T-helper 1 cell (primary cell): ENCODE results near the gene ADM5.

Source experiments
- DNase-seq, 5 donors: peaks; one replicate each; pipeline ENCODE4 v3.0.0-alpha.2; 2012 to 2020
- total RNA-seq, 4 donors: gene quantifications; one replicate each; lab custom pipeline; 2026; lab: John Stamatoyannopoulos, UW

Gene ADM5, protein sequence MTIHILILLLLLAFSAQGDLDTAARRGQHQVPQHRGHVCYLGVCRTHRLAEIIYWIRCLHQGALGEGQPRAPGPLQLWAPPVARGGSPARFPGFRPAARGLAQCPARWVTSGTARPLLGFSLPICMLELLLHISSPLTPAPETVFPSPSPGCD
- total RNA-seq, result 0 to 1.2 (median 0.59) reads per million in 4 donors

DNA sequence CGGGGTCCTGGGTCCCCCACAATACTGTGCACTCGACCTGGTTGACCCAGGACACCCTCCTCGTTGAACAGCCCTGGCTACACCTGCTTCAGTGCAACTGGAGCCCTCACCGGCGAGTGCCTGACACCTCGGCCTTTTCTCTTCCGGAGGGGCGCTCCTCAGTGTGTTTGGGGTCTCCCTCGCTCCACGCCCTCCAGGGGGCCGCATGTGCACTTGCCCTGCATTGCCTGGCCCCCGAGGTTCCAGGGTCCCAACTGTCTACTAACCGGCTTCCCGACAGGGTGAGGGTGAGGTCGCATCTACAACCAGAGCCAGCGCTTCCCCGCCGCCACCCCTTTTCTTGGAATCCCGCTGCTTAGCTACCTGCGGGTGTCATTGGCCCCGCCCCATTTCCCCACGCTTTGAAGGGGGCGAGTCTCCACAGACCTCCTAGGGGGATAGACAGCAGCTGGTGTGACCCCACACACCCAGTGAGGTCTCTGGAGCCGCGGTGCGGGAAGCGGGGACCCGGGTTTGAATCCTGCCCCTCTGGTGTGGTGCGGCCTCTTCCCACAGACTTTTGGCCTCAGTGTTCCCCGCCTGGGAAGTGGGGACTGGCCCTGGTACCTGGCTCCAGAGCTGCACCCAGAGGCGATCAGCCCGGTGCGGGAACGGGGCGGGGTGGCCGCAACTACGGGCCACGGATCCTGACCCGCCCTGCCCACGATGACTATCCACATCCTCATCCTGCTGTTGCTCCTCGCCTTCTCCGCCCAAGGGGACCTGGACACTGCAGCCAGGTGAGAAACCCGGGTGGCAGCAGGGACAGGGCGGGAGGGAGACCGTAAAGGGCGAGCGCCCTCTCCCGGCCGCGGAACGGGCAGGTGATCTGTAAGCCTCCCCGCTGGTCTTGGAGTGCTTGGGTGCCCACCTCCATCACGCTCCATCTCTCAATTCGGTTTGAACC lies at the start of gene ADM5:
TSS of gene ADM5 (plus strand) at position 462 of the 946 bp plus-strand sequence. CDS start at position 706, 244 bp downstream.
- DNase-seq, result peak in 1 of 5 donors; percentile 32

DNA sequence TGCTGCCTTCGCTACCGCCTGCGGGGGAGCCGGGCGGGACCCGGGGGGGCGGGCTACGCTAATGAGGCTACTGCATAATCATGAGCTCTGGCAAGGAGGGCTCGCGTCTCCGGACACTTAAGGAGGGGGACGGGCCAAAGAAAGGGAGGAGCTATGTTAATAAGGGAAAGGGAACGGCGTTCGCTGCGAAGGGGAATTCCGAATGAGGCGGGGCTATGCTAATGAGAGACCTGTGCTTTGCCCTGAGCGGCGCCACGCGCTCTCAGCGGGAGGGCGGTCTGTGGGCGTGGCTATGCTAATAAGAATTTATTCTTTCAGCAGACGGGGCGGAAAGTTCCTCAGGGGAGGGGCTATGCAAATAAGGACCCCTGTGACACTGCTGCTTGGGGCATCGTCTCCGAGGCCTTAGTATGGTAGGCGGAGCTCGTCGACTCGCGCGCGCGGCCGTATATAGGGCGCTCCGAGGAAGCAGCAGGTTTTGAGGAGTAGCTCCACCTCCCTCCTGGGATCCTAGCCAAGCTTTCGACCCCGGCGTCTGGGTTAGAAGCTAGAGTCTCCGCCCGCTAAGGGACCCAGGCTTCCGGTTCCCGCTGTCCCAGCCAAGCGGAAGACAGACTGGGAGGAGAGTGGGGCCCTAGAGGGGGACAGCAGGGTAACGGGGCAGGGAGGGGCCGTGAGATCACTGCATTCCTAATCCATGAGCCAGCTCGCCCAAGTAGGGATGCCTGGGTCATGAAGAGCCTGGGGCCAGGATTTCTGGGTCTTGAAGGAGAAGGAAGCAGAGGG lies 49.1 kb upstream of the ADM5 start, which contains the start of gene RRAS:
TSS of gene RRAS (minus strand) at position 31 of the 786 bp plus-strand sequence. CDS start 45 bp downstream, outside the sequence.
- peak; percentile 99 to 100 (median 100) for DNase-seq

DNA sequence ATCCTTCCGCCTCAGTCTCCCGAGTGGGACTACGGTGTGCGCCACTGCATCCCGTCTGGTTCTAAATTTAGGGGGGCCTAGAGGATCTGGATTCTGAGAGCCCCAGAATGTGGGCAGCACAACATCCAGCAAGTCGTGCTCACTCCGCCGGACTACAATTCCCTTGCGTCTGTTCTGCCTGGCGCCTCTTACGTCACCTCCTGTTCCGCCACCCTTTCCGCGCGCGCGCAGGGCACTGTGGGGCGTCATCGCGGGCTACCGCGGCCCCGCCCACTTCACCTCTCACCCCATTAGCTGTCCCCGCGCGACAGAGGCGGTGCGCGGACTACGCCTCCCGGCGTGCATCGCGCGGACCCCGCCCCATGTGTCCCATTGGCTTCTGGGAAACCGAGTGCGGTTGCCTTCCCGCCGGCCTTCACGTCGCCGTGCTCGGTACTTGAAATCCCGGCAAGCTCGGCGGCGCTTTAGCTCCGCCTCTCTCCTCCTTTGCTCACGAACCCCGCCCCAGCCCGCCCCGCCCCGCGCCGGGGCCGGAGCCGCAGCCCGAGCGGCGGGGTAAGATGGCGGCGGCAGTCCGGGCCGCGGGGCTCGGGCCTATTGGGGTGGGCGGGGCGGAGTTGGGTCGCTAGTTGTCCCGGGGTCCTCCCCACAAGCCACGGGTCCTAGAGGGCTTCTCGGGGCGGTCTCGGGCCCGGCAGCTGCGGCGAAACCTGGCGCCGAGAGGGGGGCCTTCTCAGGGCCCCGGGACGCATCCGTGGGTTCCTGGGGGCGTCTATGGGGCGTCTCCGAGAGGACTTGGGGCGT lies 47.5 kb upstream of the ADM5 start, which contains the start of gene SCAF1:
TSS of gene SCAF1 (plus strand) at position 522 of the 804 bp plus-strand sequence. CDS start 2,818 bp downstream, outside the sequence.
- peak; percentile 98 to 100 (median 99) for DNase-seq

DNA sequence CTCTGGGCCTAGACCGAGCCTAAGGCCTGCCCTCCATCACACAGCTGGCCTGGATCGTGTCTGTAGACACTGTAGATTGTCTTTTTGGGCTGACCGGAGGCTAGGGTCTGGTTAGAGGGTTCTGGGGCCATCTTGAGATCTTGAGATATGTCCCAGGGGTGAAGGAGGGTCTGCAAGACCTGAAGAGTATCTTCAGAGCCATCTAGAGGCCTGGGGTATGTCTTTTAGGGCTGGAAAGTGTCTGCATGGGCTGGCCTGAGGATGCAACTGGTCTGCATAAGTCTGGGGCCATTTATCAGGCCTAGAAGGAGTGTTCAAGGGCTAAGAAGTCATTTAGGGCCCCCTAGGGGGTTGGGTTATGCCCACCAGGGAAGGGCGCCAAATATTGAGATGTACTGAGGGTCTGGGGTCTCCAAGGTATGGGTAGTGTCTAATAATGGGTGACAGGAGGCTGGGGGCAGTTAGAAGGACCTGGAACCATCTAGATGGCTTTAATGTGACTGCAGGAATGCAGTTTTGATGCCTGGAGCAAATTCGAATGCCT lies 46.8 kb upstream of the ADM5 start:
- no peak for DNase-seq

DNA sequence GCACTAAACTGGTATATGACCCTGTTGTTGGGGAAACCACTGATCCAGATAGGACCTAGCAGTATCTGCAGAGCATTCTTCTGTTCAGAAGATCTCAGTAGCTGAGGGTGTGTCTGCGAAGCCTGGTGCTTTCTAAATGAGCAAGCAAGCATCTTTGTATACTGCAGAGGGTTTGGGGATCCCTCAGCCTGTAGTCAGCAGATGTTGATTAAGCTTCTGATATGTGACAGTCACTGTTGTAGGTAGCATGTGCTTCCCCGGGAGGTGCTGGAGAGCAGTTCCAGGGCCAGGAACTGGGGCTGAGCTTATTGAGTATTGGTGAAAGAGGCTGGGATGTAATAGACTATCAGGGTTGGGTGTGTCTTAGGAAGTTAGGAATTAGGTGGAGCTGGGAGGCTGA lies 45.9 kb upstream of the ADM5 start:
- peak in 1 of 5 donors; percentile 50 for DNase-seq

DNA sequence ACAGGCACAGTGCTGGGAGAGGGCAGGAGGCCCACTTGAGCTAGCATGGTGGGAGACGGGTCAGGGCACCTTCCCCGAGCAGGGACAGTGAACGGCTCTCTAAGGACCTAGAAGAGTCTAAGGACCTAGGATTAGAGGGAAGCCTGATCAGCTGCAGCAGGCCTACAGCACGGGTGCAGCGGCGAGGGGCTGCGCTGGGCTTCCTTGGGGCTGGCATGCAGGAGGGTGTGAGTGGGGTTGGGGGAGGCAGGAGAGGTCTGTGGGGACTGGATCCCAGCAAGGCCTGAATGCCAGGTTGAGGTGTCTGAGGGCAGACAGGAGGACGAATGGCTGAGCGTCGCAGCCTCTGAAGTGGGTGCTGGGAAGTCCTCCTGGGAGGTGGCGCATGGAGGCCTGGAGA lies 43.8 kb upstream of the ADM5 start:
- no peak for DNase-seq

DNA sequence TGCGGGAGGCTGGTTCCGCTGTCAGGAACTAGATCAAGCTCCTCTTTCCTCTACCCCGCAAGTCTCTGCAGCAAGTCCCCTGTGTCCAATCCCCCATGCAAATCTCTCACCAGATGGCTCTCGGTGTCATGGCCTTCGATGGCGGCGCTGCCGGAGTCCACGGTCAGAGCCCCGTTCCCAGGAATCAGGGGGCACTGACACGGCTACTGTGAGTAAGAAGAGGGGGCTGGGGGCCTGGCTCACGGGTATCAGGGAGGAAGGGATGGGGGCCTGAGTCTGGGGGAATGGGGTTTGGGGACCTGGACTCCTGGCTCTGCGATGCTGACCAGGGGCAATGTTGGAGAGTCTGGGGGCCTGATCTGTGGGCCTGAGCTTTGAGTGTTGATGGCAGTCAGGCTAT lies 43.4 kb upstream of the ADM5 start:
- DNase-seq, result no peak

DNA sequence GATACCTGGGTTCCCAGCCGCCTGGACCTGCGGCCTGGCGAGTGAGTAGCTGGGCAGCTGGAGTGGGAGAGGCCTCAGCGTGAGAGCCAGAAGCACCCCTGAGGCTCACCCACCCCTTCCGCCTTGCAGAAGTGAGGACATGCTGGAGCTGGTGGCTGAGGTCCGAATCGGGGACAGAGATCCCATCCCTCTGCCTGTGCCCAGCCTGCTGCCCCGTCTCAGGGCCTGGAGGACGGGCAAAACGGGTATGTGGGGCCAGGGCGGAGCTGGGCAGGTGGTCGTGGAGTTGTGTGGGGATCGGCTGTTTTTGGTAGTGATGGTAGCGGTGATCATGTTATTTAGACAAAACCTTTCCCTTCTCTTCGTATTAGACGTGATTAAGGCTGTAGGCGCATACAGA lies 42.8 kb upstream of the ADM5 start:
- no peak for DNase-seq

DNA sequence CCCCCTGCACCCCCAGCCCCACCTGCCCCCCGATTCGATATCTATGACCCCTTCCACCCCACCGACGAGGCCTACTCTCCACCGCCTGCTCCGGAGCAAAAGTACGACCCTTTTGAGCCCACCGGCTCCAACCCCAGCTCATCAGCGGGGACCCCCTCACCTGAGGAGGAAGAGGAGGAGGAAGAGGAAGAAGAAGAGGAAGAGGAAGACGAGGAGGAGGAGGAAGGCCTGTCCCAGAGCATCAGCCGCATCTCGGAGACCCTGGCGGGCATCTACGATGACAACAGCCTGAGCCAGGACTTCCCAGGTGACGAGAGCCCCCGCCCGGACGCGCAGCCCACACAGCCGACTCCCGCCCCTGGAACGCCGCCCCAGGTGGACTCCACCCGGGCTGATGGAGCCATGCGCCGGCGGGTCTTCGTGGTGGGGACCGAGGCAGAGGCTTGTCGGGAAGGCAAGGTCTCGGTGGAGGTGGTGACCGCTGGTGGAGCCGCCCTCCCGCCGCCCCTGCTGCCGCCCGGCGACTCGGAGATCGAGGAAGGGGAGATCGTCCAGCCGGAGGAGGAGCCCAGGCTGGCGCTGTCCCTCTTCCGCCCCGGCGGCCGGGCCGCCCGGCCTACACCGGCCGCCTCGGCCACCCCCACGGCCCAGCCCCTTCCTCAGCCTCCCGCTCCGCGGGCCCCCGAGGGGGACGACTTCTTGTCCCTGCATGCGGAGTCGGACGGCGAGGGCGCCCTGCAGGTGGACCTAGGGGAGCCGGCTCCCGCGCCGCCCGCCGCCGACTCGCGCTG lies 38.2 kb upstream of the ADM5 start:
- no peak for DNase-seq

DNA sequence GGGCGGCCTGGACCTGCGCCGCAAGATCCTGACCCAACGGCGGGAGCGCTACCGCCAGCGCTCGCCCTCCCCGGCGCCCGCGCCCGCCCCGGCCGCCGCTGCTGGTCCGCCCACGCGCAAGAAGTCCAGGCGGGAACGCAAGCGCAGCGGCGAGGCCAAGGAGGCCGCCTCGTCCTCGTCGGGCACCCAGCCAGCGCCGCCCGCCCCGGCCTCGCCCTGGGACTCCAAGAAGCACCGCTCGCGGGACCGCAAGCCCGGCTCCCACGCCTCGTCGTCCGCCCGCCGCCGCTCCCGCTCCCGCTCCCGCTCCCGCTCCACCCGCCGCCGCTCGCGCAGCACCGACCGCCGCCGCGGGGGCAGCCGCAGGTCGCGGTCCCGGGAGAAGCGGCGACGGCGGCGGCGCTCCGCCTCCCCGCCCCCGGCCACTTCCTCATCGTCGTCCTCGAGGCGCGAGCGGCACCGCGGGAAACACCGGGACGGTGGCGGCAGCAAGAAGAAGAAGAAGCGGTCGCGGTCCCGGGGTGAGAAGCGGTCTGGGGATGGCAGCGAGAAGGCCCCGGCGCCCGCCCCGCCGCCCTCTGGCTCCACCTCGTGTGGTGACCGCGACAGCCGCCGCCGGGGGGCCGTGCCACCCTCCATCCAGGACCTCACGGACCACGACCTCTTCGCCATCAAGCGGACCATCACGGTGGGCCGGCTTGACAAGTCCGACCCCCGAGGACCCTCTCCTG lies 37.4 kb upstream of the ADM5 start:
- DNase-seq, result no peak

DNA sequence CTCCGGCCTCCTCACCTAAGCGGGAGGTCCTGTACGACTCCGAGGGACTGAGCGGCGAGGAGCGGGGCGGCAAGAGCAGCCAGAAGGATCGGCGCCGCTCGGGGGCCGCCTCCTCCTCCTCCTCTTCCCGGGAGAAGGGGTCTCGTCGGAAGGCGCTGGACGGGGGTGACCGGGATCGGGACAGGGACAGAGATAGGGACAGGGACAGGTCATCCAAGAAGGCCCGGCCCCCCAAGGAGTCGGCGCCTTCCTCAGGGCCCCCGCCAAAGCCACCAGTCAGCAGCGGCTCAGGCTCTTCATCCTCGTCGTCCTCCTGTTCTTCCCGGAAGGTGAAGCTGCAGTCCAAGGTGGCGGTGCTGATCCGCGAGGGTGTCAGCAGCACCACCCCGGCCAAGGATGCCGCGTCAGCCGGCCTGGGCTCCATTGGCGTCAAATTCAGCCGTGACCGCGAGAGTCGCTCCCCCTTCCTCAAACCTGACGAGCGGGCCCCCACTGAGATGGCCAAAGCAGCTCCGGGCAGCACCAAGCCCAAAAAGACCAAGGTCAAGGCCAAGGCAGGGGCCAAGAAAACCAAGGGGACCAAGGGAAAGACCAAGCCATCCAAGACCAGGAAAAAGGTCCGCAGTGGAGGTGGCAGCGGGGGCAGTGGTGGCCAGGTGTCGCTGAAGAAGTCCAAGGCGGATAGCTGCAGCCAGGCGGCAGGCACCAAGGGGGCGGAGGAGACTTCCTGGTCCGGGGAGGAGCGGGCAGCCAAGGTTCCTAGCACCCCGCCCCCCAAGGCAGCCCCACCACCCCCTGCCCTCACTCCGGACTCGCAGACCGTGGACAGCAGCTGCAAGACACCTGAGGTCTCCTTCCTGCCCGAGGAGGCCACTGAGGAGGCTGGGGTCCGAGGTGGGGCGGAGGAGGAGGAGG lies 36.6 kb upstream of the ADM5 start:
- DNase-seq, result no peak

DNA sequence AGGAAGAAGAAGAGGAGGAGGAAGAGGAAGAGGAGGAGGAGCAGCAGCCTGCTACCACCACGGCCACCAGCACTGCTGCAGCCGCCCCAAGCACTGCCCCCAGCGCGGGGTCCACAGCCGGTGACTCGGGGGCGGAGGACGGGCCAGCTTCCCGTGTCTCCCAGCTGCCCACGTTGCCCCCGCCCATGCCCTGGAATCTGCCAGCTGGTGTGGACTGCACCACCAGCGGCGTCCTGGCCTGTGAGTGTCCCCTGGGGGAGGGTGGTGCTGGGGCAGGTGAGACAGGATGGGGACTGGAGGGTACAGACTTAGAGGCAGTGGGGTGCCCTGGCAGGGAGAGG lies 36.0 kb upstream of the ADM5 start:
- no peak for DNase-seq

DNA sequence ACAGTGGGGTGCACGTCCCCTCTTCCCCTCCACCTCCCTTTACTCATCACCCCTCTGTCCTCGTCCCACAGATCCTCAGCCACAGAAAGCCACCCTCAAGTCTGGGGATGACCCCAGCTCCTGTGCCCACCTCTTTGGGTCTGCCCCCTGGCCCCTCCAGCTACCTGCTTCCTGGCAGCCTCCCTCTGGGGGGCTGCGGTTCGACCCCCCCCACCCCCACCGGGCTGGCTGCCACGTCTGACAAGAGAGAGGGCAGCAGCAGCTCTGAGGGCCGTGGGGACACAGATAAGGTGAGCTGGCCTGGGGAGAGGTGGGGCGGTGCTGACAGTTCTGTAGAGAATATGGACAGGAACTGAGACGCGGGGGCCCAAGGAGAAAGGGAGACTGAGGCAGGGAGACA lies 34.8 kb upstream of the ADM5 start:
- DNase-seq, result no peak

DNA sequence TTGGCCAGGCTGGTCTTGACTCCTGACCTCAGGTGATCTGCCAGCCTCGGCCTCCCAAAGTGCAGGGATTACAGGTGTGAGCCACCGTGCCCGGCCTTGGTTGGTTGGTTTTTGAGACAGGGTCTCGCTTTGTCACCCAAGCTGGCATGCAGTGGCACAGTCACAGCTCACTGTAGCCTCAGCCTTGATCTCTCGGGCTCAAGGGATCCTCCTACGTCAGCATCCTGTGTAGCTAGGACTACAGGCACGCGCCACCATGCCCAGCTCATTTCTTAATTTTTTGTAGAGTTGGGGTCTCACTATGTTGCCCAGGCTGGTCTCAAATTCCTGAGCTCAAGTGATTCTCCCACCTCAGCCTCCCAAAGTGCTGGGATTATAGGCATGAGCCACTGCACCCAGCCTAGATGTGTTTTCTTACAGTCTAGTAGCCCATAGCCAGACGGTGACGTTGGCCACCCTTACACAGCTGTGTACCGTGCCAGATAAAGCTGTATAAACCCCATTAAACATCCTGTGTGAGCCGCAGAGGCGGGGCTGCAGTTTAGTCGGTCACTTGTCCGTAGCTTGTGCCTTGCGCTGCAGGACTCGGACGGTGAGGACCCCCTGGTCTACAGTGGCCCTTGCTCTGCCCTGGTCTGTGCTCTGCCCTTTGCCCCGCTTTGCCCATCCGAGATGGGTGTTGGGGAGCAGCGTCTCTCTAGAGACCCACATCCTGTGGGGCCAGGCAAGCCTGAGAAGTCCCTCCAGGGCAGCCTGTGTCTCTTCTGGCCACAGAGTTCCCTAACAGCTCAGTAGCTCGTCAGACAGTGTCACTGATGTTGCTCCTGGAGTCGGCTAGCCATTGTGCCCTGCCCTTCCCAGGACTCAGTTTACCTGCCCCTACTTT lies 33.6 kb upstream of the ADM5 start:
- no peak for DNase-seq

DNA sequence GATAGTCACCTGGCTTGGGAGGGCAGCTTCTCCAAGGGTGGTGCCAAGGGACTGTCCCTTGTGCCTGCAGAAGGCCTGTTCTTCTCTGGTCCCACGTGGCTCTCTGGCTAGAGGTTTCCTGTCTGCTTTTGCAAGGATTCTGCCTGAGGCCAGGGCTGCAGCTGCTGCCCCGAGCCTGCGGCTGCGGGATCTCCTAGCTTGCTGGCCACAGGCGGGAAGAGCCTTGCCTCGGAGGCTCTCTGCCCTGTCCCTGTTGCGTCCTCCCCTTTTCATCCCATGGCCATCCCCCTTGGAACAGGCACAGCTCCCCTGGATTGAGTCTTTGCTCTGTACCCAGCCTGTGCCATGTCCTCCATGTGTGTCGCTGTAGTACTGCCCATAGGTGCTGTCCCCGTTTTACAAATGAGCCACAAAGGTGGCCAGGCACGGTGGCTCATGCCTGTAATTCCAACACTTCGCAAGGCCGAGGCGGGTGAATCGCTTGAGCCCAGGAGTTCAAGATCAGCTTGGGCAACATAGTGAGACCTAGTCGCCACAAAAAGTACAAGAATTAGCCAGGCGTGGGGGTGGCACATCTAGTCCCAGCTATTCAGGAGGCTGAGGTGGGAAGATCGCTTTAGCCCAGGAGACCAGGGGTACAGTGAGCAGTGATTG lies 32.8 kb upstream of the ADM5 start:
- DNase-seq, result no peak

DNA sequence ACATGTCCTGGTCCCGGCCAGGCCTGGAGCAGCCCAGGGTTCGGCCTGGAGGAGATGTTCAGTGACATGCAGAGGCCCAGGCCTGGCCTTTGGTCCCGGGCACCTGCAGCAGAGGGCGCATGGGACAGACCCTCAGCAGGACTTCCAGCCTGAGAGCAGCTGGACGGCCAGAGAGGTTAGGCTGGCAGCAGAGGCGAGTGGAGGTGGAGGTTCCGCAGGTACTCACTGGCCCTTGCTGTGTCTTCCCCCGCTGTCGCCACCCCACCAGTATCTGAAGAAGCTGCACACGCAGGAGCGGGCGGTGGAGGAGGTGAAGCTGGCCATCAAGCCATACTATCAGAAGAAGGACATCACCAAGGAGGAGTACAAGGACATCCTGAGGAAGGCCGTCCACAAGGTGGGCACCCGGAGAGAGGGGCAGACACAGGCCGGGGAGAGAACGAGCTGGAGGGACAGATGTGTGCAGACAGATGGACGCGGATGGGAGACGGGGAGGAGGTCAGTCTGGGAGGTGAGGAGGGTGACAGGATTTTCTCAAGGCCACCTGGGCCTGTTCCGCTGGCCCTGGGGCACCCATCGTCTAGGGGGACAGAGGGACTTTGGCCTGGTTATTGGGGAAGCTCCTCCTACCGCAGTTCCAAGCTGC lies 31.8 kb upstream of the ADM5 start:
- DNase-seq, result no peak

DNA sequence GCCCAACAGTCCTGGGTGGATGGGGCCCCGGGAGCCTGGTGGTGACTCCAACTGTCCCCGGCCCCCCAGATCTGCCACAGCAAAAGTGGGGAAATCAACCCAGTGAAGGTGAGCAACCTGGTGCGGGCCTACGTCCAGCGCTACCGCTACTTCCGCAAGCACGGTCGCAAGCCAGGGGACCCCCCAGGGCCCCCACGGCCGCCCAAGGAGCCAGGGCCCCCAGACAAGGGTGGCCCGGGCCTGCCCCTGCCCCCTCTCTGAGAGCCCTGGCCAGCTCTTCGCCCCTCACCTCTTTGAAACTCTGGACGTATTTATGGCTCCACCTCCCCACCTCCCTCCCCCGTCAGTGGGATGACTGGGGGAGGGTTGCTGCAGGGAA lies 31.3 kb upstream of the ADM5 start:
- DNase-seq, result no peak
